LNCaP clone FGC (cell line): ENCODE results near the gene DLGAP1.
A peak's percentile ranks its signal among the peaks of the same experiment; 100 is the strongest.

ENCODE experiments used
- DNase-seq: peaks from one replicate; pipeline ENCODE4 v3.0.0-alpha.2; 2011; ENCODE audit warnings: low read depth
- H3K4me3 ChIP-seq: 2 replicates; pipeline ENCODE4 v1.5.1; 2011; ENCODE audit warnings: mild to moderate bottlenecking, low read depth, low read length, control low read depth
- TF ChIP-seq, protein P1 (sequence below): IDR thresholded peaks from 2 replicates; pipeline ENCODE4 v1.5.1; 2012; ENCODE audit warnings: mild to moderate bottlenecking; ENCODE audit not compliant: control insufficient read depth, insufficient read depth; ENCODE audit errors: extremely low read depth

DLGAP1 gene

DNA sequence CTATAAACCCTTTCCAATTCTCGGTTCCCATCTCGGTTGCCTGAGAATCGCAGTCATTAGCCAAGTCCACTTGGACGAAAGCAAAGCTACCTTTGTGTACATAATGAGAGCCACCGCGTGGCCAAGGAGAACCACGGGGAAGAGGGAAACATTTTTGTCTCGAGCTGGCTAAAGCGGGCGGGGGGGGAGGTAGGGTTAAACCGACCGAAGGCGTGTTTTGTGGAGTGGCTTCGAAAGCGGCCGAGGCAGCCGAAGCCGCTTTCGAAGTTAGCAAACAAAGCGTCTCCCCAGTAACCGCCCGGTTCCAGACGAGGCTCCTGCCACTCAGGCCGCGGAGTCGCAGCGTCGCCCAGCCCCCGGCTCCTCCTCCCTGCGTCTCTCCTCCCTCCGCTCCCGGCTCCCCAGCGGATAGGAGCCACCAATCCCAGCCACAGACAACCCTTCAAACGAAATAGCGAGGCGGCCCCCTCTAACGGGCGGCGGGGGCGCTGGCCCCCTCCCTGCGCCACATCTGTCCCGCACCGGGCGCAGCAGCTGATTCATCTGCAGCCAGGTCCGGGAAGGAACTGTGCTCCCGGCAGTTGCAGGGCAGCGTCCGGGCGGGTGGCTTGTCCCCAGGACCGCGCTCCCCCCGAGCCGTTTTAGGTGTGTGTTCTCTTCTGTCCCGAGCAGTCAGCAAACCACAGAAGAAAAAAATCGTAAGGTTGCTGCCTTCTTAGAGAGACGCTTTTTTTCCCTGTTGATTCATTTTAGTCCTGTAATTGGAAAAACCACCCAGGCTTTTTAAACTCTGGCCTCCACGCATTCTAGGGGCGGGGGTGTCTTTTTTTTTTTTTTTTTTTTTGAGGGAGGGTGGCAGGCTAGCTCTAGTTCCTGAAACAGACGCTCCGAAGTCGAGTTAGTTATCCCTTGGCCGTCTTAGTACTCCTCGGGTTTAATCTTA, 1006.9 kb downstream of the DLGAP1 start:
- TF ChIP-seq, protein P1, sequence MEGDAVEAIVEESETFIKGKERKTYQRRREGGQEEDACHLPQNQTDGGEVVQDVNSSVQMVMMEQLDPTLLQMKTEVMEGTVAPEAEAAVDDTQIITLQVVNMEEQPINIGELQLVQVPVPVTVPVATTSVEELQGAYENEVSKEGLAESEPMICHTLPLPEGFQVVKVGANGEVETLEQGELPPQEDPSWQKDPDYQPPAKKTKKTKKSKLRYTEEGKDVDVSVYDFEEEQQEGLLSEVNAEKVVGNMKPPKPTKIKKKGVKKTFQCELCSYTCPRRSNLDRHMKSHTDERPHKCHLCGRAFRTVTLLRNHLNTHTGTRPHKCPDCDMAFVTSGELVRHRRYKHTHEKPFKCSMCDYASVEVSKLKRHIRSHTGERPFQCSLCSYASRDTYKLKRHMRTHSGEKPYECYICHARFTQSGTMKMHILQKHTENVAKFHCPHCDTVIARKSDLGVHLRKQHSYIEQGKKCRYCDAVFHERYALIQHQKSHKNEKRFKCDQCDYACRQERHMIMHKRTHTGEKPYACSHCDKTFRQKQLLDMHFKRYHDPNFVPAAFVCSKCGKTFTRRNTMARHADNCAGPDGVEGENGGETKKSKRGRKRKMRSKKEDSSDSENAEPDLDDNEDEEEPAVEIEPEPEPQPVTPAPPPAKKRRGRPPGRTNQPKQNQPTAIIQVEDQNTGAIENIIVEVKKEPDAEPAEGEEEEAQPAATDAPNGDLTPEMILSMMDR, result peak; percentile 51
- peak overlapping the region; percentile 99 for H3K4me3 ChIP-seq
- peak; percentile 95 for DNase-seq

DNA sequence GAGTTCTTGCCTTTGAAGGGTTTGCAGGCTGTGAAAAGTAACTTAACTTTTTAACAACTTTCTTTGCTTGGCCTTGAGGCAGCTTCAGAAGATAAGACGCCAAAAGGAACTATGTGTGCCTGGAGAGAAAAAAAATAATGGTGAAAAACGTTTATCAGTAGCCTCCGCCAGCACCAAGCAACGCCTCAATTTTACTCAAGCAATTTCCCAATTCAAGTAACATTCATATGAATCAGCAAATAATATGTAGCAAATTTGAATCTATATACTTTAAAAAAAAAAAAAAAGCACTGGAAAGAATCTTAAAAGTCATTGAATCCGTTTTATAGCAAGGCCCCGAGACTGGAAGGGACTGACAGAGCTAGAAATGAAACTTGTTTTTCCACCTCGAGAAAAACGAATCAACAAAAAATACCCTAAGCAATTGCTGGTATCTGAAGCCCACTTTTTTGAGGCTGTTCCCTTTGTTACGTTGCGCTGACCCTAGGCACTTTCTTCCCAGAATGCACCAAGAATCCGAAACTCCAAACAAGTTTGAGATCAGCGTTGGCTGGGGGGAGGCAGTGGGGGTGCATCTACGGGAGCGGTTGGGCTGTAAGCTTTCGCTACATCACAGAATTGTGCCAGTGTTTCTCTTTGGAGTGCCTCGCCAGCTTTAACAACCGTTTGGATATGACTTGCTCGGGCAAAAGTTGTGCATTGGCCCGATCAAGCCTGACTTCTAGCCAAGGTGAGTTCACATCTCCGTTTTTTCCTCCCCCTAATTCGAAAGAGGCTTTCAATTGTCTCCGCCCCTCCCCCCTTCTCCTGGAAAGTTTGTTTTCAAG, 1007.8 kb downstream of the DLGAP1 start:
- TF ChIP-seq, protein P1, result no peak
- peak overlapping the region; percentile 99 for H3K4me3 ChIP-seq
- no peak for DNase-seq
